ENCODE data around the gene RALGPS2. TPM values are rescaled to one million over a fixed set of nuclear protein-coding genes. Genes with fewer than 3 reads are reported as not detected.
"Not testable (repeated sequence)": the region's sequence is repeated elsewhere in the genome, so short reads cannot be mapped to it uniquely, and the experiment has no call there.

The RALGPS2 gene
- polyA plus RNA-seq, 1 of the 3 experiments (the other 2 are of a cell fraction), result 5.1 TPM

DNA sequence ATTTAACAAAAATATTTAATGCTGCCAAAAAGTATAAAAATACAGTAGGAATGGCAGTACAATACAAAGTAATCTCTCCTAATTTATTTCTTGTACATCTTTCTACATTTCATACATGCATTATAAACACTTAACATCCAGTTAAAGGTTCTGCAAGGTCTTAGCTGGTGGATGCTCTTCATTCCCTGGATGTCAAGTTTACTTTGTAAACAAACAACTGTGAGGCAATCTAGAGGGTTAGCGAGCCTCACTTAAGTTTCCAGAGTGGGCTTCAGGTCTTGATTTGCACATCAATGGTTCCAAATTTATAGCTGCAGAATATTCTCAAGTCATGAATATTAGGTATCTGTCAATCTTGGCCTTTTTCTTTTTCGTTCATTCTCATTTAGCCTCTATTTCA lies 21.3 kb downstream of the RALGPS2 start:
- Histone ChIP-seq H3K4me1 (ENCODE audit: control insufficient read depth in 1 of 2, insufficient read depth in 2 of 2, low read depth in 1 of 2, low read length in 1 of 2) (no peaks in the 10 kb centered on the region), H3K9ac (no peak overlapping the region), H3K4me2 (no peak overlapping the region), H3F3A (replicated peaks; ENCODE audit: insufficient read depth) (no peaks in the 10 kb centered on the region), H3K9me3 (peaks cover 8% of the 10 kb centered on the region; the same call in 1 of the 2 replicates), H2AFZ (ENCODE audit: low read depth) (no peak overlapping the region), H3K27me3 (ENCODE audit: insufficient read depth) (no peaks in the 10 kb centered on the region), H3K4me3 (ENCODE audit: low read depth in 2 of 2, low read length in 1 of 2) (no peak overlapping the region), H3K27ac (ENCODE audit: low read depth in 2 of 2, low read length in 1 of 2) (no peak overlapping the region), H3K36me3 (replicated peaks in 1 of 2; ENCODE audit: control insufficient read depth in 1 of 2, insufficient read depth in 2 of 2, low read length in 1 of 2) (peaks cover 2 to 26% of the 10 kb centered on the region in 2 experiments), H3K9me2 (no peaks in the 10 kb centered on the region), H3K79me2 (ENCODE audit: insufficient read depth) (no peaks in the 10 kb centered on the region), H4K20me1 (ENCODE audit: insufficient read depth) (no peaks in the 10 kb centered on the region)
- DNase-seq, result no peak
- no peak for TF ChIP-seq TAF1 (IDR thresholded peaks at IDR 0.05; ENCODE audit: borderline replicate concordance, low read depth, low read length)
- no peak for TF ChIP-seq RXRA (IDR thresholded peaks at IDR 0.05; ENCODE audit: borderline replicate concordance, low read depth)
- TF ChIP-seq SIN3A (IDR thresholded peaks at IDR 0.05; ENCODE audit: borderline replicate concordance, low read depth, low read length), result no peak
- 92% methylated on average over 2 of the region's 2 CpGs for whole genome bisulfite sequencing (ENCODE audit: low lambda C conversion rate)
- ChIA-PET POLR2A (no interaction called here), CTCF (no interaction called here)

DNA sequence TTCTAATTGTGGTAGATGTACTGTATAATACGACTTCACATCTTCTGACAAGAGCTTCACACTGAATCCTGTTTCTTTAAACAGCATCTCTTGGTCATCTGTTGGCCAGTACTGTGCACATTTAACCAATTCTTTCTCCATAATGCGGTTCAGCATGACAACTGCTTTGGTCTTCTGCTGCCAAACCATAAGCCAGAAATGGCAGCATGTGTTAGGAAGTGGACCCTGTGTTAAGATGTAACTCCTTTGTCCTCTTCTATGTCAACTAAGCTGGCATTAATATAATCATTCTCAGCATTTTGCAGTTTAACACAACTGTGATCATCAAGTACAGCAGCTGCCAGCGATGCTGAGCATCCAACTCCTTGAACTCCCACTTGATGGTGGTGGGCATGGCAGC lies 22.3 kb downstream of the RALGPS2 start:
- H2AFZ ChIP-seq (ENCODE audit: low read depth); POLR2A ChIA-PET; H3K9ac ChIP-seq; H3K79me2 ChIP-seq (ENCODE audit: insufficient read depth); H3K27me3 ChIP-seq (ENCODE audit: insufficient read depth); DNase-seq; H3K4me2 ChIP-seq; H3K4me1 ChIP-seq (ENCODE audit: control insufficient read depth in 1 of 2, insufficient read depth in 2 of 2, low read depth in 1 of 2, low read length in 1 of 2); H3K9me2 ChIP-seq; H3K9me3 ChIP-seq; H4K20me1 ChIP-seq (ENCODE audit: insufficient read depth); H3K27ac ChIP-seq (ENCODE audit: low read depth in 2 of 2, low read length in 1 of 2); H3K4me3 ChIP-seq (ENCODE audit: low read depth in 2 of 2, low read length in 1 of 2); H3F3A ChIP-seq (replicated peaks; ENCODE audit: insufficient read depth): not testable (repeated sequence)
- CTCF ChIA-PET, result interaction anchor here (0.7 to 11.1 kb wide), 2 partner anchors 204 to 882 kb away, joined by 3 to 243 read pairs; no protein-coding TSS in a partner anchor
- H3K36me3 ChIP-seq (replicated peaks in 1 of 2; ENCODE audit: control insufficient read depth in 1 of 2, insufficient read depth in 2 of 2, low read length in 1 of 2), result peaks cover 2 to 16% of the 10 kb centered on the region in 2 experiments
- WGBS (ENCODE audit: low lambda C conversion rate), result 98% methylated on average over 3 of the region's 3 CpGs

DNA sequence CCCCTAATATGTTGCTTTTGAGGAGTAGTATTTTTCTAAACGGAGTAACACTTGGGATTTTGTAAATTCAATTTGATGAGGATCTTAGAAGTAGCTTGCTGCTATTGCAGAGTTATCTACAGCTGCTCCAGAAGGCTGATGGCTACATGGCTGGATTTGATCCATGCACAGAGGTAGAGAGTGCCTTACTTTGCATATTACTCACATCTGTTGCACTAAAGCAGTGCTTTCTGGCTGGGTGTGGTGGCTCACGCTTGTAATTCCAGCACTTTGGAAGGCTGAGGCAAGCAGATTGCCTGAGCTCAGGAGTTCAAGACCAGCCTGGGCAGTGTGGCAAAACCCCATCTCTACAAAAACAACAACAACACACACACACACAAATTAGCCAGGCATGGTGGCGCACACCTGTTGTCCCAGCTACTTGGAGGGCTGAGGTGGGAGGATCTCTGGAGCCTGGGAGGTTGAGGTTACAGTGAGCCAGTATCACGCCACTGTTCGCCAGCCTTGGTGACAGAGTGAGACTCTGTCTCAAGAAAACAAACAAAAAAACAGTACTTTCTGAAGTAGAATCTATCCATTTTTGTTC lies 24.6 kb downstream of the RALGPS2 start:
- CTCF ChIA-PET, result interaction anchor here (0.9 to 11.1 kb wide), 8 partner anchors 23 to 254 kb away, joined by 3 to 243 read pairs (median 4); no protein-coding TSS in a partner anchor

More for the DNA sequence above, 24.6 kb downstream of the RALGPS2 start:
- H3K4me3 ChIP-seq (ENCODE audit: low read depth in 2 of 2, low read length in 1 of 2), result no peak overlapping the region
- H3K9me2 ChIP-seq, result no peaks in the 10 kb centered on the region
- H3K36me3 ChIP-seq (replicated peaks in 1 of 2; ENCODE audit: control insufficient read depth in 1 of 2, insufficient read depth in 2 of 2, low read length in 1 of 2), result no peaks in the 10 kb centered on the region
- H3K9ac ChIP-seq, result no peak overlapping the region
- H3K79me2 ChIP-seq (ENCODE audit: insufficient read depth), result 0 out of 2 replicates have a peak, but pooled peaks cover 5% of the 10 kb centered on the region
- 92% methylated on average over 4 of the region's 5 CpGs for WGBS (ENCODE audit: low lambda C conversion rate)
- H3K4me1 ChIP-seq (ENCODE audit: control insufficient read depth in 1 of 2, insufficient read depth in 2 of 2, low read depth in 1 of 2, low read length in 1 of 2), result no peaks in the 10 kb centered on the region; a peak in 1 of 4 replicates
- H3K9me3 ChIP-seq, result no peaks in the 10 kb centered on the region
- H3K4me2 ChIP-seq, result no peak overlapping the region
- TF ChIP-seq, protein P1, sequence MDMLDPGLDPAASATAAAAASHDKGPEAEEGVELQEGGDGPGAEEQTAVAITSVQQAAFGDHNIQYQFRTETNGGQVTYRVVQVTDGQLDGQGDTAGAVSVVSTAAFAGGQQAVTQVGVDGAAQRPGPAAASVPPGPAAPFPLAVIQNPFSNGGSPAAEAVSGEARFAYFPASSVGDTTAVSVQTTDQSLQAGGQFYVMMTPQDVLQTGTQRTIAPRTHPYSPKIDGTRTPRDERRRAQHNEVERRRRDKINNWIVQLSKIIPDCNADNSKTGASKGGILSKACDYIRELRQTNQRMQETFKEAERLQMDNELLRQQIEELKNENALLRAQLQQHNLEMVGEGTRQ (IDR thresholded peaks at IDR 0.05; ENCODE audit: borderline replicate concordance, low read depth, low read length), result no peak
- no peak for TF ChIP-seq RFX5 (IDR thresholded peaks at IDR 0.05; ENCODE audit: low read length)
- no peak for TF ChIP-seq NRF1 (IDR thresholded peaks at IDR 0.05; ENCODE audit: low read depth, low read length)
- no peak for TF ChIP-seq MXI1 (IDR thresholded peaks at IDR 0.05; ENCODE audit: low read depth, low read length)
- no peak for TF ChIP-seq RXRA (IDR thresholded peaks at IDR 0.05; ENCODE audit: borderline replicate concordance, low read depth)
- TF ChIP-seq EZH2phosphoT487 (IDR thresholded peaks at IDR 0.05; ENCODE audit: borderline replicate concordance, low read depth), result no peak
- no peak for TF ChIP-seq JUND (IDR thresholded peaks at IDR 0.05)
- TF ChIP-seq ELF1 (IDR thresholded peaks at IDR 0.05), result no peak
- TF ChIP-seq, protein P2, sequence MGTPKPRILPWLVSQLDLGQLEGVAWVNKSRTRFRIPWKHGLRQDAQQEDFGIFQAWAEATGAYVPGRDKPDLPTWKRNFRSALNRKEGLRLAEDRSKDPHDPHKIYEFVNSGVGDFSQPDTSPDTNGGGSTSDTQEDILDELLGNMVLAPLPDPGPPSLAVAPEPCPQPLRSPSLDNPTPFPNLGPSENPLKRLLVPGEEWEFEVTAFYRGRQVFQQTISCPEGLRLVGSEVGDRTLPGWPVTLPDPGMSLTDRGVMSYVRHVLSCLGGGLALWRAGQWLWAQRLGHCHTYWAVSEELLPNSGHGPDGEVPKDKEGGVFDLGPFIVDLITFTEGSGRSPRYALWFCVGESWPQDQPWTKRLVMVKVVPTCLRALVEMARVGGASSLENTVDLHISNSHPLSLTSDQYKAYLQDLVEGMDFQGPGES (IDR thresholded peaks at IDR 0.05; ENCODE audit: low read depth, low read length), result no peak
- TF ChIP-seq, protein P3, sequence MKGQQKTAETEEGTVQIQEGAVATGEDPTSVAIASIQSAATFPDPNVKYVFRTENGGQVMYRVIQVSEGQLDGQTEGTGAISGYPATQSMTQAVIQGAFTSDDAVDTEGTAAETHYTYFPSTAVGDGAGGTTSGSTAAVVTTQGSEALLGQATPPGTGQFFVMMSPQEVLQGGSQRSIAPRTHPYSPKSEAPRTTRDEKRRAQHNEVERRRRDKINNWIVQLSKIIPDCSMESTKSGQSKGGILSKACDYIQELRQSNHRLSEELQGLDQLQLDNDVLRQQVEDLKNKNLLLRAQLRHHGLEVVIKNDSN (IDR thresholded peaks at IDR 0.05; ENCODE audit: borderline replicate concordance, low read depth), result no peak
- TF ChIP-seq, protein P4, sequence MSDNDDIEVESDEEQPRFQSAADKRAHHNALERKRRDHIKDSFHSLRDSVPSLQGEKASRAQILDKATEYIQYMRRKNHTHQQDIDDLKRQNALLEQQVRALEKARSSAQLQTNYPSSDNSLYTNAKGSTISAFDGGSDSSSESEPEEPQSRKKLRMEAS (IDR thresholded peaks at IDR 0.05; ENCODE audit: low read depth), result no peak
- no peak for TF ChIP-seq SIN3A (IDR thresholded peaks at IDR 0.05; ENCODE audit: borderline replicate concordance, low read depth, low read length)
- H4K20me1 ChIP-seq (ENCODE audit: insufficient read depth), result no peaks in the 10 kb centered on the region
- no peak overlapping the region for H3K27ac ChIP-seq (ENCODE audit: low read depth in 2 of 2, low read length in 1 of 2)
- no peaks in the 10 kb centered on the region for H3F3A ChIP-seq (replicated peaks; ENCODE audit: insufficient read depth)
- DNase-seq, result no peak
- POLR2A ChIA-PET, result no interaction called here
- H3K27me3 ChIP-seq (ENCODE audit: insufficient read depth), result no peaks in the 10 kb centered on the region
- no peak overlapping the region for H2AFZ ChIP-seq (ENCODE audit: low read depth)
